HepG2 (cell line): ENCODE data around the gene SBNO2. TPM values are rescaled to one million over a fixed set of nuclear protein-coding genes. Genes with fewer than 3 reads are reported as not detected.

Experiments used
- AGO2 ChIP-seq: fragments of 200-400 bp; formaldehyde crosslinking; optimal IDR thresholded peaks from 2 replicates; pipeline ENCODE3; 2017; ENCODE audit warnings: mild to moderate bottlenecking, low read depth, low read length, moderate library complexity
- ARHGAP35 ChIP-seq: sonication (generic); formaldehyde crosslinking; IDR thresholded peaks from 2 replicates; pipeline ENCODE4 v1.9.0; 2022; ENCODE audit warnings: mild to moderate bottlenecking, inconsistent platforms, moderate library complexity, missing genetic modification reagents, borderline replicate concordance
- CCDC6 ChIP-seq: sonication (generic); formaldehyde crosslinking; IDR thresholded peaks from 2 replicates; pipeline ENCODE4 v1.8.1; 2022; ENCODE audit warnings: mild to moderate bottlenecking, missing genetic modification reagents, moderate library complexity
- E2F5 ChIP-seq: sonication (generic); formaldehyde crosslinking; conservative IDR thresholded peaks from 2 replicates; pipeline ENCODE4 v1.4.0; 2020; ENCODE audit warnings: missing genetic modification reagents
- FOXO4 ChIP-seq: sonication (generic); formaldehyde crosslinking; conservative IDR thresholded peaks from 2 replicates; pipeline ENCODE4 v1.8.1; 2023; ENCODE audit warnings: missing genetic modification reagents
- FUBP1 ChIP-seq: sonication (generic); formaldehyde crosslinking; IDR thresholded peaks from 2 replicates; pipeline ENCODE4 v1.5.1; 2020; ENCODE audit warnings: missing genetic modification reagents, mild to moderate bottlenecking, borderline replicate concordance
- MTA1 ChIP-seq: sonication (generic); formaldehyde crosslinking; IDR thresholded peaks from 2 replicates; pipeline ENCODE4 v1.4.0; 2020; ENCODE audit warnings: missing genetic modification reagents, mild to moderate bottlenecking, borderline replicate concordance
- NPAS2 ChIP-seq: sonication (generic); formaldehyde crosslinking; IDR thresholded peaks from 2 replicates; pipeline ENCODE4 v1.8.0; 2022; ENCODE audit warnings: mild to moderate bottlenecking, missing genetic modification reagents, borderline replicate concordance
- PHF21A ChIP-seq: sonication (generic); formaldehyde crosslinking; IDR thresholded peaks from 2 replicates; pipeline ENCODE4 v1.5.0; 2020; ENCODE audit warnings: mild to moderate bottlenecking, missing genetic modification reagents
- REXO4 ChIP-seq: sonication (generic); formaldehyde crosslinking; IDR thresholded peaks from 2 replicates; pipeline ENCODE4 v1.8.0; 2022; ENCODE audit warnings: missing genetic modification reagents, mild to moderate bottlenecking, borderline replicate concordance
- SCMH1 ChIP-seq: sonication (generic); formaldehyde crosslinking; IDR thresholded peaks from 2 replicates; pipeline ENCODE4 v1.9.0; 2021; ENCODE audit warnings: missing genetic modification reagents, mild to moderate bottlenecking, borderline replicate concordance
- SPEN ChIP-seq: sonication (generic); formaldehyde crosslinking; IDR thresholded peaks from 2 replicates; pipeline ENCODE4 v1.5.1; 2020; ENCODE audit warnings: low read depth, mild to moderate bottlenecking, missing genetic modification reagents
- TFAP4 ChIP-seq: sonication (generic); IDR thresholded peaks from 2 replicates; pipeline ENCODE4 v1.6.1; 2016; ENCODE audit warnings: low read depth, borderline replicate concordance
- THRA ChIP-seq: sonication (generic); formaldehyde crosslinking; IDR thresholded peaks from 2 replicates; pipeline ENCODE4 v1.4.0; 2020; ENCODE audit warnings: missing genetic modification reagents, borderline replicate concordance
- ZNF136 ChIP-seq: sonication (generic); formaldehyde crosslinking; IDR thresholded peaks from 2 replicates; pipeline ENCODE4 v1.8.1; 2022; ENCODE audit warnings: low read depth, mild to moderate bottlenecking, moderate library complexity, missing genetic modification reagents
- ZNF143 ChIP-seq: sonication (generic); formaldehyde crosslinking; IDR thresholded peaks from 2 replicates; pipeline ENCODE4 v1.4.0; 2020; ENCODE audit warnings: missing genetic modification reagents
- ZNF326 ChIP-seq: sonication (generic); formaldehyde crosslinking; IDR thresholded peaks from 2 replicates; pipeline ENCODE4 v1.4.0; 2020; ENCODE audit warnings: missing genetic modification reagents, borderline replicate concordance
- ZNF34 ChIP-seq: sonication (generic); formaldehyde crosslinking; IDR thresholded peaks from 2 replicates; pipeline ENCODE4 v1.4.0; 2020; ENCODE audit warnings: mild to moderate bottlenecking, missing genetic modification reagents, borderline replicate concordance
- ZNF431 ChIP-seq: sonication (generic); formaldehyde crosslinking; IDR thresholded peaks from 2 replicates; pipeline ENCODE4 v1.9.0; 2022; ENCODE audit warnings: missing genetic modification reagents, low read depth, mild to moderate bottlenecking, borderline replicate concordance
- ZNF660 ChIP-seq: sonication (generic); formaldehyde crosslinking; IDR thresholded peaks from 2 replicates; pipeline ENCODE4 v1.5.1; 2020; ENCODE audit warnings: mild to moderate bottlenecking, low read depth, missing genetic modification reagents, borderline replicate concordance
- polyA plus RNA-seq, 8 experiments: library from polyadenylated mRNA; depleted of rRNA in 3 of 8; stranded (reverse) in 7 of 8; unstranded in 1 of 8; fragments of >200 nt; fragmentation: Illumina TruSeq in 4 of 8; extraction: Trizol in 4 of 8; gene quantifications; 2 replicates each; pipeline versions ENCODE4 v1.2.1 to v1.2.3, GENCODE V29; 2011 to 2016; ENCODE audit warnings: low read depth in 4 of 8, missing spikeins in 1 of 8, mixed read lengths in 1 of 8; ENCODE audit not compliant: insufficient read depth in 1 of 8
- total RNA-seq, 5 experiments: library from RNA; depleted of rRNA; stranded (reverse); fragments of >200 nt; fragmentation: Illumina TruSeq; extraction: Trizol; gene quantifications; 2 replicates each; pipeline ENCODE4 v1.2.3, GENCODE V29; 2016; ENCODE audit warnings: low read depth in 1 of 5

Gene SBNO2
- total and polyA plus RNA-seq, 2 of the 13 experiments (the other 11 are each of a cell fraction or from before 2014, with no cell fraction given): 8.6 to 10.4 TPM

GRCh38 chr19:1166872-1167573 lies 7.0 kb downstream of the SBNO2 start (continued):
- TF ChIP-seq REXO4 (CRISPR knock-in tag): no peak
- TF ChIP-seq ZNF136 (CRISPR knock-in tag): no peak
- TF ChIP-seq SPEN (CRISPR knock-in tag): no peak
- TF ChIP-seq TFAP4: no peak
- no peak for TF ChIP-seq SCMH1
- TF ChIP-seq PHF21A (CRISPR knock-in tag): no peak
- no peak for TF ChIP-seq E2F5 (CRISPR knock-in tag)
- peak; percentile 56; the same call in 1 of the 2 replicates for TF ChIP-seq MTA1
- no peak for TF ChIP-seq ZNF143 (CRISPR knock-in tag)
- 0 out of 2 replicates have a peak, but pooled peaks have one; percentile 5 for TF ChIP-seq ZNF326 (CRISPR knock-in tag)
- TF ChIP-seq CCDC6: no peak
- no peak for TF ChIP-seq ZNF431 (CRISPR knock-in tag)
- TF ChIP-seq FOXO4 (CRISPR knock-in tag): no peak
- TF ChIP-seq AGO2: peak; percentile 65
- TF ChIP-seq FUBP1 (CRISPR knock-in tag): no peak
- TF ChIP-seq THRA: no peak
- no peak for TF ChIP-seq ZNF34 (CRISPR knock-in tag)
- TF ChIP-seq ARHGAP35 (CRISPR knock-in tag): no peak
- TF ChIP-seq ZNF660 (CRISPR knock-in tag): no peak
- no peak for TF ChIP-seq NPAS2 (CRISPR knock-in tag)
